Measurements from ENCODE around the gene DGLUCY.
"Not testable (repeated sequence)": the region's sequence is repeated elsewhere in the genome, so short reads cannot be mapped to it uniquely, and the experiment has no call there.

DGLUCY gene

DNA sequence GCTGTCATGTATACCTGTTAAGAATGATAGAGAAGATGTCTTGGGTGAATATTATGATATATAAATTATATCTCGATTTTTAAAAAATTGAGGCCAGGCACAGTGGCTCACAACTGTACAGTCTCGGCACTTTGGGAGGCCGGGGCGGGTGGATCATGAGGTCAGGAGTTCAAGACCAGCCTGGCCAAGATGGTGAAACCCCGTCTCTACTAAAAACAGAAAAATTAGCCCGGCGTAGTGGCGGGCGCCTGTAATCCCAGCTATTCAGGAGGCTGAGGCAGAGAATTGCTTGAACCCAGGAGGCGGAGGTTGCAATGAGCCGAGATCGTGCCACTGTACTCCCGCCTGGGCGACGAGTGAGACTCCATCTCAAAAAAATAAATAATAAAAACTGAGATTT lies 152.4 kb downstream of the DGLUCY start:
- H3K27me3 ChIP-seq (ENCODE audit: control insufficient read depth in 5 of 5, insufficient read depth in 4 of 5, low read length in 5 of 5) = peaks cover 4 to 23% (median 15%) of the 10 kb centered on the region in 5 donors
- peaks cover 8 to 25% (median 21%) of the 10 kb centered on the region in 5 donors for H3K4me1 ChIP-seq (ENCODE audit: control insufficient read depth in 5 of 5, insufficient read depth in 5 of 5, low read length in 5 of 5)
- not testable (repeated sequence) for H3K9ac ChIP-seq (ENCODE audit: low read length in 5 of 5); H3K36me3 ChIP-seq (ENCODE audit: control insufficient read depth in 5 of 5, insufficient read depth in 5 of 5, low read length in 5 of 5); H3K27ac ChIP-seq (ENCODE audit: low read depth, low read length); H3K4me3 ChIP-seq (ENCODE audit: low read depth in 1 of 5, low read length in 5 of 5); H3K9me3 ChIP-seq (ENCODE audit: control insufficient read depth in 5 of 5, low read length in 5 of 5)

DNA sequence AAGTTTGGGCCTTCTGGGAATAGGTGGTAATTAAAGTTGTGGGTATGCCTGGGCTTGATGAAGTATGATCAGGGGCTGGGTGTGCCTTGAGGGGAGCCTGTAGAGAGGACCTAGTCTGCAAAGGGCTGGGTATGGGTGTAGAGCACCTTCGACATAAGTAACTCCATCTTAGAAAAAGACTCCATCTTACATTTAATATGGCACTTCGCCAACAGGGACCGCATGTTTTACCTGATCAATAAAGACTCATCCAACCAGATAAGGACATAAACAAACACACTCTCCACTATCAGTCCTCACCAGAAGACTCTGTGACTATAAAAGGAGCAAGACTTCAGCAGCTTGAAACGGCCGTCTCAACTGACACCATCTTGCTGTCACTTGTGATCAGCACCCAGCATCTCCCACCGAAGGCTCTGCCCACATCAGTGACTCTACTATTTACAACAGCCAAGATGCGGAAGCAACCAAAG lies 154.1 kb downstream of the DGLUCY start:
- Histone ChIP-seq H3K27ac (ENCODE audit: low read depth, low read length) (no peak overlapping the region), H3K27me3 (ENCODE audit: control insufficient read depth in 5 of 5, insufficient read depth in 4 of 5, low read length in 5 of 5) (peaks cover 4 to 21% (median 15%) of the 10 kb centered on the region in 5 donors)

DNA sequence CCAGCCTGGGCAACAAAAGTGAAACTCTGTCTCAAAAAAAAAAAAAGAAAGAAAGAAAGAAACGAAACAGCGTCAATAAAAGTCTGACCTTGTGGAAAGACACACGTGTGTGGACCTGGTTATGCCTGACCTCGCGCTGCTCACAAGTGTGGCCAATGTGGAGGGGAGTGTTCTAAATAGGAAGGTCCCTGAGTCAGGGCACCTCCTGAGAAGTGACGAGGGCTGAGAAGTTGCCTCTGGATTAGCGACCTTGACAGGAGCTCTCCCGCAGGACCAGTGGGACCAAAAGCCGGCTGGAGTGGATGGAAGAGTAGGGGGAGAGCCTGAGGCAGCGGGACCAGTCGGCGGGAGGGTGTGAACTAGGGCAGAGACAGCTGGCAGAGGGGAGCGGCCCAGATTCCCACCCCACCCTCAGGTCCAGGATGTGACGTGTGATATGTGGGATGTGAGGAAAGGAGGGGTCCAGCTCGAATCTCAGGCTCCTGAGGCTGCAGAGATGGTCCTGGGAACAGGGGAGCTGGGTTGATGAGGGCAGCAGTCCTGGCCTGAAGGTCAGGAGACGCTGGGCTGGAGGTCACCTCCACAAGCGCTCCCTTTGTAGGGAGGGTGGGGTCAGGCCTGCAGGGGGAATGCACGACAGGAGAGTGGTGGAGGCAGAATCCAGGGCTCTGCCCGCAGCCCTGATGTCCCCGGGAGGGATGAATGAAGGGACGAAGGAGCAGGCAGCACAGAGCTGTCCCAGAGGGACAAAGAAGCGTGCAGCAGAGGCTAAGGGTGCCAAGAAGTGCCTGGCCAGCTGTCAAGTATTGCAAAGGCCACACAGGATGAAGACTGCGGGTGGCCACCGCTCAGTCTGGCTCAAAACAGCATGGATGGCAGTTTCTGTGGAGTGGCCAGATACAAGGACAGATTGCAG lies 155.5 kb downstream of the DGLUCY start:
- Histone ChIP-seq H3K9ac (ENCODE audit: low read length in 5 of 5) (peak overlapping the region in 2 of 5 donors; percentile 13 to 59), H3K4me1 (ENCODE audit: control insufficient read depth in 5 of 5, insufficient read depth in 5 of 5, low read length in 5 of 5) (peaks cover 8 to 19% (median 17%) of the 10 kb centered on the region in 5 donors), H3K4me3 (ENCODE audit: low read depth in 1 of 5, low read length in 5 of 5) (peak overlapping the region; percentile 12 to 46 (median 35)), H3K27me3 (ENCODE audit: control insufficient read depth in 5 of 5, insufficient read depth in 4 of 5, low read length in 5 of 5) (peaks cover 0 to 9% (median 5%) of the 10 kb centered on the region in 5 donors), H3K36me3 (ENCODE audit: control insufficient read depth in 5 of 5, insufficient read depth in 5 of 5, low read length in 5 of 5) (peaks cover 0 to 27% (median 11%) of the 10 kb centered on the region in 5 donors), H3K27ac (ENCODE audit: low read depth, low read length) (no peak overlapping the region), H3K9me3 (ENCODE audit: control insufficient read depth in 5 of 5, low read length in 5 of 5) (no peaks in the 10 kb centered on the region)

More for the DNA sequence above, 154.1 kb downstream of the DGLUCY start:
- no peak overlapping the region for H3K4me3 ChIP-seq (ENCODE audit: low read depth in 1 of 5, low read length in 5 of 5)
- H3K36me3 ChIP-seq (ENCODE audit: control insufficient read depth in 5 of 5, insufficient read depth in 5 of 5, low read length in 5 of 5) = peaks cover 0 to 14% (median 7%) of the 10 kb centered on the region in 5 donors
- H3K9me3 ChIP-seq (ENCODE audit: control insufficient read depth in 5 of 5, low read length in 5 of 5) = no peaks in the 10 kb centered on the region
- H3K4me1 ChIP-seq (ENCODE audit: control insufficient read depth in 5 of 5, insufficient read depth in 5 of 5, low read length in 5 of 5) = peaks cover 8 to 25% (median 21%) of the 10 kb centered on the region in 5 donors
- no peak overlapping the region for H3K9ac ChIP-seq (ENCODE audit: low read length in 5 of 5)

DNA sequence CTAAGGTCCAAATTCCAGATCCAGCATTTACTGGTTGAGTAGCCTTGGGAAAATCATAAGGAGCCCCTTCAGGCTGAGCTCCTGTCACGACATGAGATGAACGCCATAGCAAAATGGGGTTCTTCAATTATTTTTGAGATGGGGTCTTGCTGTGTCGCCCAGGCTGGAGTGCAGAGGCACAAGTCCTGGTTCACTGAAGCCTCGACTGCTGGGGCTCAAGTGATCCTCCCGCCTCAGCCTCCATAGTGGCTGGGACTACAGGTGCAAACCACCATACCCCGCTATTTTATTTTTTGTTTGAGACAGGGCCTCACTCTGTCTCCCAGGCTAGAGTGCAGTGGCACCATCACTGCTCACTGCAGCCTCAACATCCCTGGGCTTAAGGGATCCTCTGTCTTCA lies 156.3 kb downstream of the DGLUCY start:
- H3K27ac ChIP-seq (ENCODE audit: low read depth, low read length) = no peak overlapping the region
- H3K9ac ChIP-seq (ENCODE audit: low read length in 5 of 5) = no peak overlapping the region
- H3K4me3 ChIP-seq (ENCODE audit: low read depth in 1 of 5, low read length in 5 of 5) = no peak overlapping the region
- H3K4me1 ChIP-seq (ENCODE audit: control insufficient read depth in 5 of 5, insufficient read depth in 5 of 5, low read length in 5 of 5) = peaks cover 8 to 13% (median 12%) of the 10 kb centered on the region in 5 donors
- peaks cover 0 to 35% (median 11%) of the 10 kb centered on the region in 5 donors for H3K36me3 ChIP-seq (ENCODE audit: control insufficient read depth in 5 of 5, insufficient read depth in 5 of 5, low read length in 5 of 5)
- no peaks in the 10 kb centered on the region for H3K9me3 ChIP-seq (ENCODE audit: control insufficient read depth in 5 of 5, low read length in 5 of 5)
- H3K27me3 ChIP-seq (ENCODE audit: control insufficient read depth in 5 of 5, insufficient read depth in 4 of 5, low read length in 5 of 5) = peaks cover 0 to 5% (median 0%) of the 10 kb centered on the region in 5 donors

DNA sequence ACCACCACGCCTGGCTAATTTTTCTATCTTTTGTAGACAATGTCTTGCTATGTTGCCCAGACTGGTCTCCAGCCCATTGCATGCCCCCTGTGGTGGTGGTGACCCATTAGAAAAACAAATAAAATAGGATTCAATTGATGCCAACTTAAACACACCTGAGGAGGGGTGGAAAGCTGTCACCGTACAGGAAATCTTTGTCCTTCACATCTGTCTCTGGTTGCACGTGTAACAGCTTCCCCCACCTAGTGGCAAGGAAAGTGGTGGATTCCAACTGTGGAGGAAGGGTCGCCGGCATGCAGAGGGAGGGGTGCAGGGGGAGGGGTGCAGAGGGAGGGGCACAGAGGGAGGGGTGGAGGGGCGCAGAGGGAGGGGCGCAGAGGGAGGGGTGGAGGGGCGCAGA lies 156.7 kb downstream of the DGLUCY start:
- Histone ChIP-seq H3K9me3 (ENCODE audit: control insufficient read depth in 5 of 5, low read length in 5 of 5) (no peaks in the 10 kb centered on the region), H3K36me3 (ENCODE audit: control insufficient read depth in 5 of 5, insufficient read depth in 5 of 5, low read length in 5 of 5) (peaks cover 0 to 35% (median 11%) of the 10 kb centered on the region in 5 donors), H3K27ac (ENCODE audit: low read depth, low read length) (no peak overlapping the region), H3K4me1 (ENCODE audit: control insufficient read depth in 5 of 5, insufficient read depth in 5 of 5, low read length in 5 of 5) (peaks cover 8 to 13% (median 12%) of the 10 kb centered on the region in 5 donors), H3K27me3 (ENCODE audit: control insufficient read depth in 5 of 5, insufficient read depth in 4 of 5, low read length in 5 of 5) (peaks cover 0 to 2% (median 0%) of the 10 kb centered on the region in 5 donors), H3K9ac (ENCODE audit: low read length in 5 of 5) (no peak overlapping the region), H3K4me3 (ENCODE audit: low read depth in 1 of 5, low read length in 5 of 5) (no peak overlapping the region)

DNA sequence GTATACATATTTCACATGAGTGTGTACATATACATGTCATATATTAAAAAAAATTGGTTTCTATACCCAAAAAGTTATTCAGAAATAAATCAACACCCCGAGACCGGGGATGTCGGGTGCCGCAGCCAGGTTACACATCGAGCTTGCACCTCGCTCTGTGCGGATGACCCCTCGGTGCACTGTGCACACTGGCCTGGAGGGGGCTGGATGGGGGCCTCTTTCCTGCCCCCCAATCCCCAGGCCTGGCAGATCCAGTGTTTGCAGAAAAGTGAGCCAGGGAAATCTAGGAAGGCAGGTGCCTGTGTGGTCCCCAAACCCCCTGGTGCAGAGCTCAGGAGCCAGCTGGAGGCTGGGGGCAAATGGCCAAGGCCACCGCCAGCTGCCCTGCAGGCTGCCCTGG lies 157.8 kb downstream of the DGLUCY start:
- no peak overlapping the region for H3K4me3 ChIP-seq (ENCODE audit: low read depth in 1 of 5, low read length in 5 of 5)
- peaks cover 8 to 13% (median 12%) of the 10 kb centered on the region in 5 donors for H3K4me1 ChIP-seq (ENCODE audit: control insufficient read depth in 5 of 5, insufficient read depth in 5 of 5, low read length in 5 of 5)
- H3K36me3 ChIP-seq (ENCODE audit: control insufficient read depth in 5 of 5, insufficient read depth in 5 of 5, low read length in 5 of 5) = peaks cover 0 to 35% (median 14%) of the 10 kb centered on the region in 5 donors
- no peak overlapping the region for H3K9ac ChIP-seq (ENCODE audit: low read length in 5 of 5)
- peaks cover 0 to 2% (median 0%) of the 10 kb centered on the region in 5 donors for H3K27me3 ChIP-seq (ENCODE audit: control insufficient read depth in 5 of 5, insufficient read depth in 4 of 5, low read length in 5 of 5)
- H3K27ac ChIP-seq (ENCODE audit: low read depth, low read length) = no peak overlapping the region
- H3K9me3 ChIP-seq (ENCODE audit: control insufficient read depth in 5 of 5, low read length in 5 of 5) = no peaks in the 10 kb centered on the region

DNA sequence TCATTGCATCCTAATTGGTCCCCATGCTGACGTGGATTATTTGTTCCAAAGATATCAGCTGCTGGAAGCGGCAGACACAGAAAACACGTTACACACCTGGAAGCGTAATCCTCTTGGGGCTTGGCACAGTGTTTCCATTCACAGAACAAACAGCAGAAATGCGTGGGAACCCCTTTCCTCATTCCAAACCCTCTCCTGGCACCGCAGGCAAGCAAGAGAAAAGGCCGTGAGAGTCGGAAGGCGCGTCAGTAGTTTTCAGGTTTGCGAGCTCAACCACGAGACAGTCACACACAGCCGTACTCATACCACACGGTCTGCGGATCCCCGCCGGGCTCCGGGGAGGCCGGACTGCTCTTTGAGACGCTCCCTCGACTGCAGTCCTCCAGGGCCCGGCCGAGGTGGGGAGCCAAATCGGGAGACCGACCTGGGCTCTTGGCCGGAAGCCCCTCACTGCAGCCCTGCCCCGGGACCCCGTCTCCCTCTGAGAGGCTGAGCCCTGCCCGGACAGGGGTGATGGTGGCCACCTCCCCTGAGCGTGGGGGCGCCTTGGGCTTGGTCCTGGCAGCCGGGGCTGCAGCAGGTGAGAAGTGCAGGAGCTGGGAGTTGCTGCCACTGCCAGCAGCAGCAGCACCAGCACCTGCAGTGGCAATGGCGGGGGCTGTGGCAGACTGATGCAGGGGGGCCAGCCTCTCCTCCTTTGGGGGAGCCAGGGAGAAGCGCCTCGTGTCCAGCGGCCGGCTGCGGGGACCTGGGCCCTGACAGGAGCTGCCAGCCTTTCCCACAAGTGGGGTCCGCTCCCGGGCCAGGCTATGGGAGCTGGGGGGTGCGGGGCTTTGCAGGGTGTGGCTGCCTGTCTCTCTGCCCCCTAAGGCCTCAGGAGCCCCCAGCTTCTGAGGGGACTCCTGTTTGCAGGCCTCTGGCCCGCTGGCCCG lies 158.7 kb downstream of the DGLUCY start:
- Histone ChIP-seq H3K4me3 (ENCODE audit: low read depth in 1 of 5, low read length in 5 of 5) (no peak overlapping the region), H3K9ac (ENCODE audit: low read length in 5 of 5) (no peak overlapping the region), H3K4me1 (ENCODE audit: control insufficient read depth in 5 of 5, insufficient read depth in 5 of 5, low read length in 5 of 5) (peaks cover 8 to 13% (median 12%) of the 10 kb centered on the region in 5 donors), H3K36me3 (ENCODE audit: control insufficient read depth in 5 of 5, insufficient read depth in 5 of 5, low read length in 5 of 5) (peaks cover 0 to 39% (median 19%) of the 10 kb centered on the region in 5 donors), H3K27me3 (ENCODE audit: control insufficient read depth in 5 of 5, insufficient read depth in 4 of 5, low read length in 5 of 5) (peaks cover 0 to 2% (median 0%) of the 10 kb centered on the region in 5 donors), H3K9me3 (ENCODE audit: control insufficient read depth in 5 of 5, low read length in 5 of 5) (no peaks in the 10 kb centered on the region), H3K27ac (ENCODE audit: low read depth, low read length) (no peak overlapping the region)

DNA sequence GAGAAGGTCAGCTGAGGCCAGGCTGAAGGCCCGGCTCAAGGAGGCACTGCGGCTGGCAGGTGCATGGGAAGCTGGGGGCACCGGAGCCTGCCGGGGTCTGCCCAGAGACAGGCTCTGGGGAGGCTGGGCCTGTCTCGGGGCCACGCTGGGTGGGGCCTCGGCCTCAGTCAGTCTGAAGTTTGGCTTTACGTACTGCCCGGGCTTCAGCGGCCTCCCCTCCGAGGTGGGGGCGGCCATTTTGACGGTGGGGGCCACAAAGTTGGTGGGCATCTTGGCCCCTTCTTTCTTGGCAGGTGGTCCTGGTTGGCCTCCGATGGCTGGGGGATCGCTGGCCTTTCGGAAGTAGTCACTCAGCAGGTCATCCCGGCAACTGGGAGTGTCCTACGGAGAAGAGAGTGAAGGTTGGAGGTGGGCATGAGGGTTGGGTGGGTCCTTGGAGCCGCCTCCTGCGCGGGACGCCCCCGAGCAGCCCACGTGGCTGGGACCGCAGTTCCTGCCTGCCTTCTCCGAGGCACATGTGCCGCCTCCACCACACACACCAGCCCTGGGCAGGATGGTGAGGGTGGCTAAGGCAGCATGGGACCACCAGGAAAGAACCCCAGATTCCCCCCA lies 159.5 kb downstream of the DGLUCY start:
- Histone ChIP-seq H3K9ac (ENCODE audit: low read length in 5 of 5) (no peak overlapping the region), H3K27ac (ENCODE audit: low read depth, low read length) (no peak overlapping the region), H3K27me3 (ENCODE audit: control insufficient read depth in 5 of 5, insufficient read depth in 4 of 5, low read length in 5 of 5) (no peaks in the 10 kb centered on the region), H3K9me3 (ENCODE audit: control insufficient read depth in 5 of 5, low read length in 5 of 5) (no peaks in the 10 kb centered on the region), H3K4me1 (ENCODE audit: control insufficient read depth in 5 of 5, insufficient read depth in 5 of 5, low read length in 5 of 5) (peaks cover 8 to 13% (median 12%) of the 10 kb centered on the region in 5 donors), H3K36me3 (ENCODE audit: control insufficient read depth in 5 of 5, insufficient read depth in 5 of 5, low read length in 5 of 5) (peaks cover 0 to 47% (median 23%) of the 10 kb centered on the region in 5 donors), H3K4me3 (ENCODE audit: low read depth in 1 of 5, low read length in 5 of 5) (no peak overlapping the region)

DNA sequence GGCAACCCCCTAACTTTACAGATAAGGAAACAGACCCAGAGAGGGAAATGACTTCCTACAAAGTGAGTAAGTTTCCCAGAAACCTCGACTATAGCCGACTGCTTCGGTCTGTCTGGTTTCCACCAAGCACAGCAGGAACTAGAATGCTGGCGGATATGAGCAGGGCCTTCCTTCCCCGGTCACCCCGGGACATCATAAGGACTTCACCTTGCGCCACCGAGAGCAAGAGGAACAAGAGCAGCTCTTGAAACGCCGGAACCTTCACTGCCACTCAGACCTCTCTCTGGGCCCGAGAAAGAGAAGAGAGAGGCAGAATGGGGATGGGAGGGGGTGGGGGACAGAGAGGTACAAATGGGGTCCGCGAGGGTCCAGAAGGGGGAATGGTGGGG lies 160.0 kb downstream of the DGLUCY start:
- peaks cover 8 to 13% (median 12%) of the 10 kb centered on the region in 5 donors for H3K4me1 ChIP-seq (ENCODE audit: control insufficient read depth in 5 of 5, insufficient read depth in 5 of 5, low read length in 5 of 5)
- H3K9ac ChIP-seq (ENCODE audit: low read length in 5 of 5) = no peak overlapping the region
- no peaks in the 10 kb centered on the region for H3K27me3 ChIP-seq (ENCODE audit: control insufficient read depth in 5 of 5, insufficient read depth in 4 of 5, low read length in 5 of 5)
- H3K4me3 ChIP-seq (ENCODE audit: low read depth in 1 of 5, low read length in 5 of 5) = no peak overlapping the region
- no peaks in the 10 kb centered on the region for H3K9me3 ChIP-seq (ENCODE audit: control insufficient read depth in 5 of 5, low read length in 5 of 5)
- H3K27ac ChIP-seq (ENCODE audit: low read depth, low read length) = no peak overlapping the region
- peaks cover 0 to 50% (median 25%) of the 10 kb centered on the region in 5 donors for H3K36me3 ChIP-seq (ENCODE audit: control insufficient read depth in 5 of 5, insufficient read depth in 5 of 5, low read length in 5 of 5)

Data from subcutaneous abdominal adipose tissue (tissue), 5 donors.